Parathyroid adenoma (tissue), 2 donors: ENCODE results near the gene ASS1.

ENCODE experiments used
- H2AFZ ChIP-seq: fragments of 300-600 bp; sonication (generic); one replicate; pipeline ENCODE4 v1.7.0; 2017; ENCODE audit warnings: antibody characterized with exemption, mild to moderate bottlenecking
- H3K27ac ChIP-seq: fragments of 300-600 bp; sonication (generic); one replicate; pipeline ENCODE4 v1.7.0; 2017
- H3K27me3 ChIP-seq: fragments of 300-600 bp; sonication (generic); one replicate; pipeline ENCODE4 v1.7.0; 2017; ENCODE audit warnings: low read length; ENCODE audit not compliant: control insufficient read depth, insufficient read depth
- H3K36me3 ChIP-seq: fragments of 300-600 bp; sonication (generic); one replicate; pipeline ENCODE4 v1.7.0; 2017; ENCODE audit warnings: low read length; ENCODE audit not compliant: control insufficient read depth, insufficient read depth
- H3K4me1 ChIP-seq: fragments of 300-600 bp; sonication (generic); one replicate; pipeline ENCODE4 v1.7.0; 2017; ENCODE audit warnings: control low read depth
- H3K4me2 ChIP-seq: fragments of 300-600 bp; sonication (generic); one replicate; pipeline ENCODE4 v1.7.0; 2017; ENCODE audit warnings: low read length
- H3K4me3 ChIP-seq: fragments of 300-600 bp; sonication (generic); one replicate; pipeline ENCODE4 v1.7.0; 2017; ENCODE audit warnings: low read depth, low read length
- H3K79me2 ChIP-seq: fragments of 300-600 bp; sonication (generic); one replicate; pipeline ENCODE4 v1.7.0; 2017; ENCODE audit warnings: control low read depth
- H3K9ac ChIP-seq: fragments of 300-600 bp; sonication (generic); one replicate; pipeline ENCODE4 v1.7.0; 2017; ENCODE audit warnings: mild to moderate bottlenecking
- H3K9me3 ChIP-seq: fragments of 300-600 bp; sonication (generic); one replicate; pipeline ENCODE4 v1.7.0; 2017; ENCODE audit warnings: low read length; ENCODE audit not compliant: control insufficient read depth
- CTCF ChIP-seq: fragments of 300-600 bp; sonication (generic); IDR thresholded peaks from one replicate; pipeline ENCODE4 v1.7.0; 2017; ENCODE audit warnings: antibody characterized with exemption, mild to moderate bottlenecking
- donor health status: primary hyperparathyroidism.

Gene ASS1

GRCh38 chr9:130522233-130522808 is 77.6 kb downstream of the ASS1 start:
- Histone ChIP-seq H3K27me3 (no peaks in the 10 kb centered on the region), H3K79me2 (no peaks in the 10 kb centered on the region), H3K4me2 (no peak overlapping the region), H3K9ac (no peak overlapping the region), H3K9me3 (no peaks in the 10 kb centered on the region), H2AFZ (no peak overlapping the region), H3K36me3 (no peaks in the 10 kb centered on the region), H3K4me1 (no peaks in the 10 kb centered on the region), H3K4me3 (no peak overlapping the region), H3K27ac (no peak overlapping the region)
- no peak for TF ChIP-seq CTCF

DNA sequence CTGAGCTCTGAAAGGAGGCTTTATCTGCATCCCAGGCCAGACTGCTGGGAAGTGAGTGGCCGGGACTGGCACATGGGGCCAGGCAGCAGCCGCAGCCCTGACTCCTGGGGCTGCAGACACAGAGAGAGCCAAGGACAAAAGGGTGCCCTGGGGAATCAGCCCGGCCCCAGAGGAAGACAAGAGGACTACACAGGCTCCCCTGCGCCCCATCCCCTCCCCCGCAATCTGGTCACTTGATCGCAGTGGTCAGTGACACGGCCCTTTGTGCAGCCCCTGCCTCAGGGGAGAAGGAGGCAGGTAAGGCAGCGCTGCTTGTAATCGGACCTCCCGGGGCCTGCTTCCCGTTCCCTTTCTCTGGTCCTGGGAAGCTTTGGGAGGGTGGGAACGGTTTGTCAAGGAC is 79.2 kb downstream of the ASS1 start:
- Histone ChIP-seq H3K4me2 (no peak overlapping the region), H3K27ac (no peak overlapping the region), H3K9ac (no peak overlapping the region), H3K36me3 (no peaks in the 10 kb centered on the region), H2AFZ (no peak overlapping the region), H3K27me3 (no peaks in the 10 kb centered on the region), H3K4me1 (no peaks in the 10 kb centered on the region), H3K79me2 (no peaks in the 10 kb centered on the region), H3K9me3 (no peaks in the 10 kb centered on the region), H3K4me3 (no peak overlapping the region)
- TF ChIP-seq CTCF: no peak

DNA sequence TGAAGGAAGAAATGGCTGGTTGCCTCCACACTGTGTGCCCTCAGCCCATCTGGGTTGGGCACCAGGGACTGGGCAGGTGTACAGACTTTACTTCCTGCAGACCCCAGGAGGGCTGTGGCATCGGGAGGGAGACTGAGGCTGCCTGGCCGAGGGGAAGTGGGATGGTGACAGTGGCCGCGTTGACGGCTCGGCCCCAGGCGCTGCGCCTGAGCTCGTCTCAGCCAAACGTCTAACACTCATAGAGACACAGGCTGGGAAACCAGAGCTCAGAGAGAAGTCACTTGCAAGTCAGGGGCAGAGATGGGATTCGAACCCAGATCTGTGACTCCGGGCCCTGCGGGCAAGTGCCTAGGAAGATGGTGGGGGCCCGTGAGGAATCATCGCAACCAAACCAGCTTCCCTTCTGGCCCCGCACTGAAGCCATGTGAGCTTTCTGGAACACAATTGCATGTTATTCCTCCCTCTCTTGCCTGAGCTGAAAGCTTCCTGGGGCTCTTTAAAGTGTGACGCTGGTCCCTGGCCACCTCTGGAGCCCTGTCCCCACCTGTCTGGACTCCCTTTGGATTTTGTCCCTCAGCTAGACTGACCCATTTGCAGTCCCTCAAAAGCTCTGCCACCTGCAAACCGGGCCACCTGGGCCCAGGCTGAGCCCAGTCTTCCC is 81.6 kb downstream of the ASS1 start:
- H3K9ac ChIP-seq: no peak overlapping the region
- no peaks in the 10 kb centered on the region for H3K9me3 ChIP-seq
- no peak overlapping the region for H3K27ac ChIP-seq
- no peaks in the 10 kb centered on the region for H3K27me3 ChIP-seq
- H3K4me2 ChIP-seq: no peak overlapping the region
- no peak overlapping the region for H2AFZ ChIP-seq
- no peaks in the 10 kb centered on the region for H3K4me1 ChIP-seq
- H3K79me2 ChIP-seq: no peaks in the 10 kb centered on the region
- H3K4me3 ChIP-seq: no peak overlapping the region
- TF ChIP-seq CTCF: no peak
- H3K36me3 ChIP-seq: no peaks in the 10 kb centered on the region

GRCh38 chr9:130526854-130527650 is 82.3 kb downstream of the ASS1 start:
- no peak overlapping the region for H3K27ac ChIP-seq
- no peak for TF ChIP-seq CTCF
- no peak overlapping the region for H3K4me2 ChIP-seq
- no peak overlapping the region for H2AFZ ChIP-seq
- no peak overlapping the region for H3K4me3 ChIP-seq
- no peaks in the 10 kb centered on the region for H3K79me2 ChIP-seq
- no peaks in the 10 kb centered on the region for H3K4me1 ChIP-seq
- H3K9me3 ChIP-seq: no peaks in the 10 kb centered on the region
- no peaks in the 10 kb centered on the region for H3K27me3 ChIP-seq
- no peaks in the 10 kb centered on the region for H3K36me3 ChIP-seq
- no peak overlapping the region for H3K9ac ChIP-seq
